Tibial nerve (tissue), 4 donors: ENCODE data around the gene NKD2. TPM values are rescaled to one million over a fixed set of nuclear protein-coding genes. Genes with fewer than 3 reads are reported as not detected.

Experiments used
- DNase-seq, 2 donors: peaks; one replicate each; pipeline ENCODE4 v3.0.0-alpha.2; 2019; ENCODE audit warnings: low spot score in 2 of 2
- H3K27ac ChIP-seq, 4 donors: fragments of 200-600 bp; sonication (generic) in 3 of 4; one replicate each; pipeline ENCODE4 v1.5.1; 2017 to 2019; ENCODE audit warnings: mild to moderate bottlenecking in 1 of 4
- H3K27me3 ChIP-seq, 2 donors: fragments of 200-600 bp; sonication (generic) in 1 of 2; one replicate each; pipeline versions ENCODE4 v1.5.1 to v1.6.0; 2017 to 2019
- H3K36me3 ChIP-seq, 3 donors: fragments of 200-600 bp; sonication (generic); one replicate each; pipeline ENCODE4 v1.5.1; 2018 to 2019
- H3K4me1 ChIP-seq, 4 donors: fragments of 200-600 bp; sonication (generic) in 3 of 4; one replicate each; pipeline ENCODE4 v1.5.1; 2017 to 2019
- H3K4me3 ChIP-seq, 4 donors: fragments of 200-600 bp; sonication (generic) in 3 of 4; one replicate each; pipeline ENCODE4 v1.5.1; 2017 to 2019; ENCODE audit warnings: mild to moderate bottlenecking in 1 of 4, moderate library complexity in 1 of 4
- H3K9me3 ChIP-seq, 4 donors: fragments of 200-600 bp; sonication (generic) in 3 of 4; one replicate each; pipeline ENCODE4 v1.5.1; 2017 to 2019
- EP300 ChIP-seq, 2 donors: sonication (generic); formaldehyde crosslinking; IDR thresholded peaks; one replicate each; pipeline ENCODE4 v1.6.1; 2017; ENCODE audit warnings: antibody characterized with exemption in 2 of 2, mild to moderate bottlenecking in 1 of 2
- POLR2A ChIP-seq, 2 donors: fragments of 450-650 bp; IDR thresholded peaks; one replicate each; pipeline ENCODE4 v1.6.1; 2017; ENCODE audit warnings: antibody characterized with exemption in 2 of 2, mild to moderate bottlenecking in 2 of 2, moderate library complexity in 2 of 2
- WGBS, 2 donors: methylation state at CpG; one replicate each; pipeline ENCODE4 v1.1.5; 2018; 5-methylcytosine and 5-hydroxymethylcytosine counted together
- total RNA-seq, 4 donors: library from RNA; depleted of rRNA; stranded (reverse); fragments of >200 nt; gene quantifications; one replicate each; pipeline ENCODE4 v1.1.0, GENCODE V29; 2016
- TF ChIP-seq, protein P1 (sequence below), 5 experiments: fragments of 200-600 bp in 3 of 5; fragments of 450-650 bp in 2 of 5; sonication (generic) in 3 of 5; IDR thresholded peaks; one replicate each; pipeline ENCODE4 v1.5.1; 2016 to 2019; ENCODE audit warnings: antibody characterized with exemption in 5 of 5, mild to moderate bottlenecking in 3 of 5, moderate library complexity in 2 of 5

The NKD2 gene
- total RNA-seq, 4 donors from 2014 or later, result 0.60 to 4.7 TPM; not detected in 2

DNA sequence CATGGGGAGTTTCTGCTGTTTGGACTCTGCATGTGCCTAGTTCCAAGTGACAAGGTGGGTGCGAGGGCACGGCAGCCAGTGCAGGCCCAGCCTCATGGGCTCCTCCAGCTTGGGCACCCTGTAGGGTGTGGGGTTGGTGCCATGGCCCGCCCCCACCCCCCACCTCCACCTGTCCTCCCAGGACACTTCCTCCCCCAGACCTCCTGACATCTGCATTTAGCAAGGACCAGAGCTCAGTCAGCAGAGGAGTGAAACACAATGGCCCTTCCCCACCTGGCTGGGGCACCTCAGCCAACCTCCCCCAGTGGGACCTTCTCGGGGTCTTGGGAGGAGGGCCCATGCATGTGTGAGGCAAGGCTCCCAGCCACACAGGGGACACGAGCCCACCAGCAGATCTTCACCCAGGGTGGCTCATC is 1.9 kb upstream of the NKD2 start:
- no peaks in the 10 kb centered on the region for H3K9me3 ChIP-seq
- peaks cover 0 to 51% (median 20%) of the 10 kb centered on the region in 4 donors for H3K4me1 ChIP-seq
- TF ChIP-seq EP300 (IDR thresholded peaks at IDR 0.05) (no peak), POLR2A (IDR thresholded peaks at IDR 0.05) (no peak)
- TF ChIP-seq, protein P1, sequence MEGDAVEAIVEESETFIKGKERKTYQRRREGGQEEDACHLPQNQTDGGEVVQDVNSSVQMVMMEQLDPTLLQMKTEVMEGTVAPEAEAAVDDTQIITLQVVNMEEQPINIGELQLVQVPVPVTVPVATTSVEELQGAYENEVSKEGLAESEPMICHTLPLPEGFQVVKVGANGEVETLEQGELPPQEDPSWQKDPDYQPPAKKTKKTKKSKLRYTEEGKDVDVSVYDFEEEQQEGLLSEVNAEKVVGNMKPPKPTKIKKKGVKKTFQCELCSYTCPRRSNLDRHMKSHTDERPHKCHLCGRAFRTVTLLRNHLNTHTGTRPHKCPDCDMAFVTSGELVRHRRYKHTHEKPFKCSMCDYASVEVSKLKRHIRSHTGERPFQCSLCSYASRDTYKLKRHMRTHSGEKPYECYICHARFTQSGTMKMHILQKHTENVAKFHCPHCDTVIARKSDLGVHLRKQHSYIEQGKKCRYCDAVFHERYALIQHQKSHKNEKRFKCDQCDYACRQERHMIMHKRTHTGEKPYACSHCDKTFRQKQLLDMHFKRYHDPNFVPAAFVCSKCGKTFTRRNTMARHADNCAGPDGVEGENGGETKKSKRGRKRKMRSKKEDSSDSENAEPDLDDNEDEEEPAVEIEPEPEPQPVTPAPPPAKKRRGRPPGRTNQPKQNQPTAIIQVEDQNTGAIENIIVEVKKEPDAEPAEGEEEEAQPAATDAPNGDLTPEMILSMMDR (IDR thresholded peaks at IDR 0.05), result no peak
- H3K4me3 ChIP-seq, result no peak overlapping the region
- peaks cover 2 to 33% of the 10 kb centered on the region in 2 donors for H3K27me3 ChIP-seq
- peak in 1 of 2 donors; percentile 2 for DNase-seq
- 87 to 95% methylated on average over 3 to 5 of the region's 5 CpGs for whole genome bisulfite sequencing, 2 donors
- H3K27ac ChIP-seq, result no peak overlapping the region
- H3K36me3 ChIP-seq, result no peaks in the 10 kb centered on the region

DNA sequence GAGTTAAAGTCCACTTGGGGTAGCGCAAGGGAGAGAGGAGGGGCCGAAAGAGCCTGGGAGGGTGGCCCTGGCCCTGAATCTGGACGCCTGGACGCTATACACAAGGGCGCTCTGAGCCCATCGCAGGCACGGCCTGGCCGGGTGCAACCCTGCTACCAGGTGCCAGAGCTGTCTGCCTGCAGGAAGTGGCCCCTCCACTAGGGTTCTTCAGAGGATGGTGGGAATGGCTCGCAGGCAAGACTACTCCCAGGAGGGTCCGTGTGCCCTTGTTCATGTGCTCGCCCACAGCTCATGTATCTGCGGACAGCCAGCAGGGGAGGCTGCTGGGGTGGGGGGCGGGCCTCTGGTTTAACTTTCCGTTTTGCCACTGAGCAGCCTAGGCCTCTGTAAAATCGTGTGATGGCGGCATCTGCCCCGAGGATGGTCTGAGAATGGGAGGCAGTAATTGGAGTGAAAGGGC is 1.4 kb upstream of the NKD2 start:
- Histone ChIP-seq H3K4me3 (no peak overlapping the region), H3K9me3 (no peaks in the 10 kb centered on the region), H3K36me3 (no peaks in the 10 kb centered on the region), H3K27ac (no peak overlapping the region), H3K27me3 (peaks cover 2 to 38% of the 10 kb centered on the region in 2 donors), H3K4me1 (peaks cover 0 to 51% (median 20%) of the 10 kb centered on the region in 4 donors)
- DNase-seq, result no peak
- TF ChIP-seq POLR2A (IDR thresholded peaks at IDR 0.05), result no peak
- no peak for TF ChIP-seq EP300 (IDR thresholded peaks at IDR 0.05)
- TF ChIP-seq, protein P1 (IDR thresholded peaks at IDR 0.05), result no peak
- 88 to 89% methylated on average over 17 of the region's 17 CpGs for WGBS, 2 donors

DNA sequence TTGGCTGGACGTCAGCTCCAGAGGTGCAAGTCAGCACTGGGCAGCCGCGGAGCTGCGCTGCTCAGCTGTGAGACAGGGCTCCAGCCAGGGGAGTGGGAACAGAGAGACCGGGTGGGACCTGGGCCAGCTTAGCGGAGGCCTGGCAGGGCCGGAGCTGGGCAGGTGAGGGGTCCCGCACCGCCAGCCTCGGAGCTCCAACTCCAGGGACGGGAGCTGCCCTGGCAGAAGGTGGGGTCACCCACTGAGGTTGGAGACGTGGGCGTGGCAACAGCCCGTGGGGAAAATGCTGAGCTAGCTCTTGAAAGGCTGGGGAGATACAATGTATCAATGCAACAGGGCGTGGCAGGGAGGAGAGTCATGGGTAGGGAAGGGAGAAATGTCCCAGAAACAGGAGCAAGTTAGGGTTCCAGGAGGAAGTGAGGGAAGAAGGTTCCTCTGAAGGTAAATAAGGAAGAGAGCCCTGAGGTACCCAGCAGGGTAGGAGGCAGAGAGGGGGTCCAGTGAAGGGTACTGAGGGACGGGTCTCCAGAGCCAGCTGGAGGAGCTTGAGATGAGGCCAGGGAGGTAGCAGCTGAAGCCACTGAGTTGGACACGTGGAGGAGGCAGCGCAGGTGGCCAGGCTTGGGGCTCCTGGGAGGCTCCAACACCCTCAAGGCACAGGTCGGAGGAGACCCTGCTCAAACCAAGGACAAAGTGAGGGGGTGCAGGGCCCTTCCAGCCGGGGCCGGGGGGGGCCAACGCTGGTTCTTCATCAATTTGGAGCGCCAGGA is 736 bp upstream of the NKD2 start:
- peak in 1 of 2 donors; percentile 8 for DNase-seq
- H3K4me1 ChIP-seq, result peaks cover 0 to 51% (median 20%) of the 10 kb centered on the region in 4 donors
- no peak overlapping the region for H3K4me3 ChIP-seq
- no peak overlapping the region for H3K27ac ChIP-seq
- 69% methylated on average over 19 to 23 of the region's 23 CpGs for WGBS, 2 donors
- no peaks in the 10 kb centered on the region for H3K9me3 ChIP-seq
- no peaks in the 10 kb centered on the region for H3K36me3 ChIP-seq
- TF ChIP-seq, protein P1 (IDR thresholded peaks at IDR 0.05), result no peak
- TF ChIP-seq POLR2A (IDR thresholded peaks at IDR 0.05), result no peak
- peaks cover 2 to 42% of the 10 kb centered on the region in 2 donors for H3K27me3 ChIP-seq

DNA sequence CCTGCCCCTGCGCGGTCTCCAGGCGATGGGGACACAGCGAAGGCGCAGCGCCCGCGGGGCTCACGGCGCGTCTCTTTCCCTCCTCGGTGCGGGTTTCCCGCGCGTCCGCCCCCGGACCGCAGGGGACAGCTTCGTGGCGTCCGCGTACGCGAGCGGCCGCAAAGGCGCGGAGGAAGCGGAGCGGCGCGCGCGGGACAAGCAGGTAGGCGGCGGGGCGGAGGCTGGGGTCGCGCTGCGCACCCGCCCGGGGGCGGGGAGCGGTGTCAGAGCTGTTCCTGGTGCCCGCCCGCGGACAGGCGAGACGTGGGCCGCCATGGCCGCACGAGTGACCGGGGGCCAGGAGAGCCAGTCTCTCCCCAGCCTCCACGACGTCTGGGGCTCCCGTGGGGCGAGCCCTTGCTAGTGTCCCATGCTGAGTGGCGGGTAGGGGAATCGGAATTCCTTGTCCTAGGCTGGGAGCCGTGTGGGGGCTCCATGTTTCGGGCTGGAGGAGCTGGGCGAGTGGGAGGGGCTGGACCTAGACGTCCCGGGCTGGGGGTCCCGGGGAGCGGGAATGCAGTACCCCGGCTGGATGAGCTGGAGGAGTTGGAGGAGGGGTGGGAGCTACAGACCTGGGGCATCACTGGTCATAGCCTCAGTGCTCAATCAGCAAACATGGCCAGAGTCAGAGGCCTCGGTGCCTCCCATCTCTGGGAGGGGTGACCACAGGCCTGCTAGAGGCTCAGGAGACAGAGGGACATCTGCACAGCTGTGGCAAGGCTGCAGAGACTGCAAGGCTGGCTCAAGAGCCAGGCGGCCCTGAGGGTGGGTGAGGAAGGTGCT is 968 bp downstream of the NKD2 start:
- DNase-seq, result no peak
- Histone ChIP-seq H3K4me3 (peak overlapping the region in 3 of 4 donors; percentile 22 to 55 (median 43)), H3K27me3 (peaks cover 2 to 42% of the 10 kb centered on the region in 2 donors), H3K27ac (no peak overlapping the region), H3K36me3 (no peaks in the 10 kb centered on the region), H3K9me3 (no peaks in the 10 kb centered on the region), H3K4me1 (peaks cover 0 to 39% (median 15%) of the 10 kb centered on the region in 4 donors)
- no peak for TF ChIP-seq POLR2A (IDR thresholded peaks at IDR 0.05)
- TF ChIP-seq EP300 (IDR thresholded peaks at IDR 0.05), result no peak
- TF ChIP-seq, protein P1 (IDR thresholded peaks at IDR 0.05), result no peak
- 14 to 44% methylated on average over 9 to 39 of the region's 70 CpGs for WGBS, 2 donors

DNA sequence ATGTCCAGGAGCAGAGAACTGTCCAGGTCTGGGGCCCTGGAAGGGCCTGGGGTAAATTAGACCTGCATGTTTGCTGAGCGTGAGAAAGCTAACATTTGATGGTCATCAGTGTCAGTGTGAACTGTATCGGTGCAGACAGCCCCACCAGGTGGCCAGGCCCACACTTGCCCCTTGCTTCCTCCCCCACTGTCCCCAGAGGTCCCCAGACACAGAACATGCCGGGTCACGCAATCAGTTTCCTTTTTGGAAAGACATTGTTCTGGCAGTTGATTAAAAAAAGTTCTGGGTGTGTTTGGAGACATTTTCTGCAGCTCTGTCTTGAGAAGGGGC is 1.5 kb downstream of the NKD2 start:
- TF ChIP-seq EP300 (IDR thresholded peaks at IDR 0.05), result no peak
- TF ChIP-seq, protein P1 (IDR thresholded peaks at IDR 0.05), result no peak
- TF ChIP-seq POLR2A (IDR thresholded peaks at IDR 0.05), result no peak
- peaks cover 0 to 33% (median 11%) of the 10 kb centered on the region in 4 donors for H3K4me1 ChIP-seq
- no peak overlapping the region for H3K27ac ChIP-seq
- H3K4me3 ChIP-seq, result no peak overlapping the region
- WGBS, 2 donors, result 49 to 58% methylated on average over 4 of the region's 4 CpGs
- no peak for DNase-seq
- no peaks in the 10 kb centered on the region for H3K9me3 ChIP-seq
- peaks cover 2 to 41% of the 10 kb centered on the region in 2 donors for H3K27me3 ChIP-seq
- no peaks in the 10 kb centered on the region for H3K36me3 ChIP-seq
